GM12873 (cell line): ENCODE results near the gene LAGE3.

Source experiments
- CTCF ChIP-seq: IDR thresholded peaks from 2 replicates; pipeline ENCODE4 v1.5.1; 2012; ENCODE audit warnings: low read depth, mild to moderate bottlenecking, moderate library complexity, low read length, control low read depth; ENCODE audit not compliant: insufficient read depth; ENCODE audit errors: missing control alignments

LAGE3 gene

GRCh38 chrX:154465601-154466000, 13.5 kb downstream of the LAGE3 start:
- no peak for TF ChIP-seq CTCF

- no peak for TF ChIP-seq CTCF
Observed at GRCh38 chrX:154464806-154465365, 14.2 kb downstream of the LAGE3 start.

GRCh38 chrX:154463611-154464220, 15.4 kb downstream of the LAGE3 start:
- TF ChIP-seq CTCF, result no peak

- TF ChIP-seq CTCF, result no peak
Observed at GRCh38 chrX:154462396-154462795, 16.7 kb downstream of the LAGE3 start.

GRCh38 chrX:154460326-154460725, 18.8 kb downstream of the LAGE3 start:
- TF ChIP-seq CTCF, result no peak

- TF ChIP-seq CTCF, result no peak
Observed at GRCh38 chrX:154459832-154460231, 19.2 kb downstream of the LAGE3 start.

GRCh38 chrX:154458954-154459778, 19.9 kb downstream of the LAGE3 start:
- TF ChIP-seq CTCF, result no peak
